GOT3 (cell line): ENCODE measurements around the gene FOXL3.

Experiments
- DNase-seq: peaks from one replicate; lab custom pipeline; 2025; ENCODE audit warnings: mixed read lengths; lab: John Stamatoyannopoulos, UW

The FOXL3 gene

GRCh38 chr7:302054-302992 is 12.4 kb downstream of the FOXL3 start:
- DNase-seq, result no peak

- DNase-seq, result no peak
These were observed 13.5 kb downstream of the FOXL3 start for GRCh38 chr7:303425-303824.

- DNase-seq, result no peak
These were observed 14.1 kb downstream of the FOXL3 start for GRCh38 chr7:303884-304573.

- no peak for DNase-seq
These were observed 14.8 kb downstream of the FOXL3 start for GRCh38 chr7:304574-305409.

GRCh38 chr7:305410-306151 is 15.6 kb downstream of the FOXL3 start:
- no peak for DNase-seq

GRCh38 chr7:307970-308369 is 18.0 kb downstream of the FOXL3 start:
- no peak for DNase-seq

- no peak for DNase-seq
These were observed 19.7 kb downstream of the FOXL3 start for GRCh38 chr7:309586-310228.

- no peak for DNase-seq
These were observed 21.2 kb downstream of the FOXL3 start for GRCh38 chr7:311131-311680.

GRCh38 chr7:311796-312195 is 21.8 kb downstream of the FOXL3 start:
- DNase-seq, result no peak

- DNase-seq, result no peak
These were observed 22.5 kb downstream of the FOXL3 start for GRCh38 chr7:312424-312823.

GRCh38 chr7:314853-315252 is 24.9 kb downstream of the FOXL3 start:
- DNase-seq, result no peak

- no peak for DNase-seq
These were observed 25.7 kb downstream of the FOXL3 start for GRCh38 chr7:315516-316265.

- DNase-seq, result no peak
These were observed 27.9 kb downstream of the FOXL3 start for GRCh38 chr7:317643-318405.

- DNase-seq, result no peak
These were observed 28.5 kb downstream of the FOXL3 start for GRCh38 chr7:318476-318875.

GRCh38 chr7:318878-319661 is 29.1 kb downstream of the FOXL3 start:
- no peak for DNase-seq

GRCh38 chr7:320297-320696 is 30.3 kb downstream of the FOXL3 start:
- no peak for DNase-seq

GRCh38 chr7:322111-322671 is 32.2 kb downstream of the FOXL3 start:
- DNase-seq, result no peak

- DNase-seq, result no peak
These were observed 32.7 kb downstream of the FOXL3 start for GRCh38 chr7:322708-323111.
